Smooth muscle cell (in vitro differentiated cells): ENCODE results near the gene SAMD3. TPM values are rescaled to one million over a fixed set of nuclear protein-coding genes. Genes with fewer than 3 reads are reported as not detected.

ENCODE experiments used
- DNase-seq: peaks from one replicate; lab custom pipeline; 2025; ENCODE audit not compliant: unreplicated experiment; lab: John Stamatoyannopoulos, UW
- H2AFZ ChIP-seq: fragments of 200-600 bp; sonication (generic); 2 replicates; pipeline ENCODE4 v1.6.0; 2016; ENCODE audit warnings: antibody characterized with exemption, low read depth, mild to moderate bottlenecking
- H3F3A ChIP-seq: fragments of 200-600 bp; sonication (generic); 2 replicates; pipeline ENCODE4 v1.6.0; 2017; ENCODE audit warnings: antibody characterized with exemption, low read depth
- H3K27ac ChIP-seq: fragments of 200-600 bp; sonication (generic); 2 replicates; pipeline ENCODE4 v1.5.1; 2016; ENCODE audit warnings: low read depth, mild to moderate bottlenecking
- H3K27me3 ChIP-seq: fragments of 200-600 bp; sonication (generic); 2 replicates; pipeline ENCODE4 v1.6.1; 2016; ENCODE audit warnings: low read depth, mild to moderate bottlenecking
- H3K36me3 ChIP-seq: fragments of 200-600 bp; sonication (generic); 2 replicates; pipeline ENCODE4 v1.5.1; 2016; ENCODE audit warnings: low read depth
- H3K4me1 ChIP-seq: fragments of 200-600 bp; sonication (generic); 2 replicates; pipeline ENCODE4 v1.5.1; 2016; ENCODE audit warnings: low read depth
- H3K4me2 ChIP-seq: fragments of 200-600 bp; sonication (generic); 2 replicates; pipeline ENCODE4 v1.6.0; 2016; ENCODE audit warnings: mild to moderate bottlenecking
- H3K4me3 ChIP-seq: fragments of 200-600 bp; sonication (generic); 2 replicates; pipeline ENCODE4 v1.5.1; 2016; ENCODE audit warnings: mild to moderate bottlenecking
- H3K79me2 ChIP-seq: fragments of 200-600 bp; sonication (generic); 2 replicates; pipeline ENCODE4 v1.6.0; 2016; ENCODE audit warnings: low read depth, mild to moderate bottlenecking
- H3K9ac ChIP-seq: fragments of 200-600 bp; sonication (generic); 2 replicates; pipeline ENCODE4 v1.6.0; 2016; ENCODE audit warnings: low read depth
- H3K9me3 ChIP-seq: fragments of 200-600 bp; sonication (generic); replicated peaks from 2 replicates; pipeline ENCODE4 v1.5.1; 2016; ENCODE audit warnings: low read depth
- H4K20me1 ChIP-seq: fragments of 200-600 bp; sonication (generic); 2 replicates; pipeline ENCODE4 v1.6.0; 2016; ENCODE audit warnings: low read depth
- CTCF ChIP-seq: fragments of 200-600 bp; sonication (generic); IDR thresholded peaks from 2 replicates; pipeline ENCODE4 v1.5.1; 2017; ENCODE audit warnings: borderline replicate concordance, mild to moderate bottlenecking, antibody characterized with exemption; ENCODE audit not compliant: insufficient read depth, poor library complexity, severe bottlenecking
- WGBS: methylation state at CpG from one replicate; pipeline ENCODE4 v1.1.7; 2016; ENCODE audit warnings: low lambda C conversion rate; 5-methylcytosine and 5-hydroxymethylcytosine counted together
- polyA plus RNA-seq: library from polyadenylated mRNA; unstranded; fragments of >200 nt; fragmentation: Nextera tagmentation; extraction: Ambion mirVana; gene quantifications from 2 replicates; pipeline ENCODE4 v1.2.1, GENCODE V29; 2016
- total RNA-seq: library from RNA; depleted of rRNA; stranded (reverse); fragments of >200 nt; gene quantifications from 2 replicates; pipeline ENCODE4 v1.2.3, GENCODE V29; 2014

SAMD3 gene
- total and polyA plus RNA-seq, 2 experiments from 2014 or later, result 2.1 to 3.5 TPM

- no peaks in the 10 kb centered on the region for H3K36me3 ChIP-seq
- H3K4me2 ChIP-seq, result no peak overlapping the region
- no peaks in the 10 kb centered on the region for H3K79me2 ChIP-seq
- H3K9ac ChIP-seq, result no peak overlapping the region
- no peak for DNase-seq
- no peaks in the 10 kb centered on the region for H4K20me1 ChIP-seq
- no peaks in the 10 kb centered on the region for H3F3A ChIP-seq
- H3K27ac ChIP-seq, result no peak overlapping the region
- no peaks in the 10 kb centered on the region for H3K4me1 ChIP-seq
- no peak overlapping the region for H3K4me3 ChIP-seq
- WGBS, result 92% methylated on average over 4 of the region's 4 CpGs
- H2AFZ ChIP-seq, result no peak overlapping the region
- no peak for TF ChIP-seq CTCF
- H3K9me3 ChIP-seq, result no peaks in the 10 kb centered on the region
- no peaks in the 10 kb centered on the region for H3K27me3 ChIP-seq
These were observed 106.5 kb downstream of the SAMD3 start for GRCh38 chr6:130116273-130116672.

- Histone ChIP-seq H2AFZ (no peak overlapping the region), H3K9ac (no peak overlapping the region), H3K27me3 (no peaks in the 10 kb centered on the region), H3K4me3 (no peak overlapping the region), H3K9me3 (no peaks in the 10 kb centered on the region), H3K27ac (no peak overlapping the region), H3K4me1 (no peaks in the 10 kb centered on the region), H3F3A (no peaks in the 10 kb centered on the region), H3K36me3 (no peaks in the 10 kb centered on the region), H3K79me2 (no peaks in the 10 kb centered on the region), H3K4me2 (no peak overlapping the region), H4K20me1 (no peaks in the 10 kb centered on the region)
- DNase-seq, result no peak
- WGBS, result 81% methylated on average over 6 of the region's 6 CpGs
- TF ChIP-seq CTCF, result no peak
These were observed 107.7 kb downstream of the SAMD3 start for GRCh38 chr6:130115036-130115435.

- H3K4me1 ChIP-seq, result no peaks in the 10 kb centered on the region
- H3K9me3 ChIP-seq, result no peaks in the 10 kb centered on the region
- WGBS, result 97% methylated on average over 2 of the region's 2 CpGs
- no peaks in the 10 kb centered on the region for H3K27me3 ChIP-seq
- no peak overlapping the region for H3K4me2 ChIP-seq
- H2AFZ ChIP-seq, result no peak overlapping the region
- H3K27ac ChIP-seq, result no peak overlapping the region
- no peaks in the 10 kb centered on the region for H3K36me3 ChIP-seq
- no peaks in the 10 kb centered on the region for H3F3A ChIP-seq
- no peaks in the 10 kb centered on the region for H3K79me2 ChIP-seq
- no peak overlapping the region for H3K9ac ChIP-seq
- H4K20me1 ChIP-seq, result no peaks in the 10 kb centered on the region
- no peak overlapping the region for H3K4me3 ChIP-seq
- no peak for DNase-seq
- TF ChIP-seq CTCF, result no peak
These were observed 109.5 kb downstream of the SAMD3 start for GRCh38 chr6:130113201-130113710.

GRCh38 chr6:130111031-130111430, 111.7 kb downstream of the SAMD3 start:
- Histone ChIP-seq H3K27ac (no peak overlapping the region), H3K36me3 (no peaks in the 10 kb centered on the region), H3K4me2 (no peak overlapping the region), H3K27me3 (no peaks in the 10 kb centered on the region), H3K4me1 (no peaks in the 10 kb centered on the region), H3F3A (no peaks in the 10 kb centered on the region), H3K79me2 (no peaks in the 10 kb centered on the region), H3K9ac (no peak overlapping the region), H3K4me3 (no peak overlapping the region), H3K9me3 (no peaks in the 10 kb centered on the region), H2AFZ (no peak overlapping the region), H4K20me1 (no peaks in the 10 kb centered on the region)
- WGBS, result 88% methylated on average over 1 of the region's 1 CpG
- TF ChIP-seq CTCF, result no peak
- DNase-seq, result no peak
